HG02943 (cell line): ENCODE data around the gene PPM1F.

Source experiments
- ATAC-seq: cut with Tn5 transposase; IDR thresholded peaks from one replicate; pipeline ENCODE4 v1.9.1; 2021; ENCODE audit warnings: mild to moderate bottlenecking, low read depth, moderate library complexity; ENCODE audit not compliant: unreplicated experiment

The PPM1F gene

DNA sequence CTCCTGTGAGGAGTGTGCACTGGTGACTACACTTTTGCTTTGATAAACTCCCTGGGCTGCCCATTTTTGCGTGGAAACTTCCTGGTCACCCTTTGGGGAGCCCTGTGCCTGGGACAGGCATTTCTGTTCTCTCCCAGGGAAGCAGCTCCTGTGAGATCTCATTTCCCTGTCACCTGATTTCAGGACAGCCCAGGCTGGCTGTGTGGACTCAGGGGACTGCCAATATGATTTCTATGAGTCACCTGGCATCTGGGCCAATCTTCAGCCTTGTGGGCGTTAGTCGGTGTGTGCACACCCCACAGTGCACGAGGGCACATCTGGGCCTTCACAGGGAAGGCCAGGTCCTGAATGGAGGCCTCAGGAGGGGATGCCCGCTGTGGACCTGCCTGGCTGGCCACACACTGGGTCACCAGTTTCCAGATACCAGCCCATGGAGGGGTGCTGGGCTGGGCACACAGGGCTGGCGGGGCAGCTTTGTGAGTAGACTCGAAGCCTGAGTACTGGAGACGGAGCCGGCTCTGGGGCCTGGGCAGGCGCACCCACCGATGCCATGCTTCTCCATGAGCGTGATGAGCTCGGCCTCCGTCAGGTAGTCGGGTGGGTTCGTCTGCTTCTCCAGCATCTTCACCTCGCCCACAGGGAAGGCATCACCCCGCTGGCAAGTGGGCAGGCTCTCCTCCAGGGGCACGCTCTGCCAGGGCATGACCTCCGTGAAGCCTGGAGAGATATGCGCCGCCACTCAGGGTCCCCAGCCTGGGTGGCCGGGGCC lies 9.4 kb upstream of the PPM1F start:
- ATAC-seq: no peak

- ATAC-seq: no peak
Observed at GRCh38 chr22:21961127-21961867, 8.6 kb upstream of the PPM1F start.

- ATAC-seq: no peak
Observed at GRCh38 chr22:21960200-21961126, 7.8 kb upstream of the PPM1F start.

- ATAC-seq: no peak
Observed at GRCh38 chr22:21959274-21960074, 6.8 kb upstream of the PPM1F start.

- no peak for ATAC-seq
Observed at GRCh38 chr22:21958360-21959273, 6.0 kb upstream of the PPM1F start.

- ATAC-seq: no peak
Observed at GRCh38 chr22:21951931-21952465, 650 bp downstream of the PPM1F start.

DNA sequence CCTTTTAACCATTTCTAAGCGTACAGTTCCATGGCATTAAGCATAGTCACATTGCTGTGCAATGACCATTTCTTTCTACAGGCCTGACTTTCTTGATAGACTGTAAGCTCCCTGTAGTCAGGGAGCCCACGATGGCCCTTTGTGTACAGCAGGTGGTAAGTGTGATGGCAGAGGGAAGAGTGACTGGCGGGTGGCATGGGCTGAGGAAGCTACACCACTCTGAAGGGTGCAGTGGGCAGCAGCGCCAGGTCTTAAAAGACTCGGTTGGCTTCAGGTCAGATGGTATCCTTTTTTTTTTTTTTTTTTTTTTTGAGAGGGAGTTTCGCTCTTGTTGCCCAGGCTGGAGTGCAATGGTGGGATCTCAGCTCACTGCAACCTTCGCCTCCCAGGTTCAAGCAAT lies 1.6 kb downstream of the PPM1F start:
- ATAC-seq: no peak

DNA sequence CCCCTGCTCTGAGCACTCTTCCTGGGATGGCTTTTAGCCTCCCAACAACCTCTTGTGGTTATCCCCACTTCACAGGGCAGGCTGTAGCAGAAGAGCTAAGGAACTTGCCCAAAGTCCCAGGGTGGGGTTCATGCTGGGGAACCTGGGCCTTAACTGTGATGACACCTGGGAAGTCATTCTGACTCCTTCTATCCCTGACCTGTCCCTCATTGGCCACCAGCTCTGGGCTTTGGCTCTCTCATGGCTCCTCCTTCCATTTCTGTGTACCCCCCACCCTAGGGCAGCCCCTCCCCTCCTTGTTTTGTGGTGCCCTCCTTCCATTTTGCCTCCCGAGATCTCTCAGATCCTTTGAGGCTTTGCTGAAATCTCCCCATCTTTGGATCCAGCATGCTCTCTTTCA lies 2.7 kb downstream of the PPM1F start:
- ATAC-seq: no peak

- no peak for ATAC-seq
Observed at GRCh38 chr22:21949569-21949918, 3.1 kb downstream of the PPM1F start.

DNA sequence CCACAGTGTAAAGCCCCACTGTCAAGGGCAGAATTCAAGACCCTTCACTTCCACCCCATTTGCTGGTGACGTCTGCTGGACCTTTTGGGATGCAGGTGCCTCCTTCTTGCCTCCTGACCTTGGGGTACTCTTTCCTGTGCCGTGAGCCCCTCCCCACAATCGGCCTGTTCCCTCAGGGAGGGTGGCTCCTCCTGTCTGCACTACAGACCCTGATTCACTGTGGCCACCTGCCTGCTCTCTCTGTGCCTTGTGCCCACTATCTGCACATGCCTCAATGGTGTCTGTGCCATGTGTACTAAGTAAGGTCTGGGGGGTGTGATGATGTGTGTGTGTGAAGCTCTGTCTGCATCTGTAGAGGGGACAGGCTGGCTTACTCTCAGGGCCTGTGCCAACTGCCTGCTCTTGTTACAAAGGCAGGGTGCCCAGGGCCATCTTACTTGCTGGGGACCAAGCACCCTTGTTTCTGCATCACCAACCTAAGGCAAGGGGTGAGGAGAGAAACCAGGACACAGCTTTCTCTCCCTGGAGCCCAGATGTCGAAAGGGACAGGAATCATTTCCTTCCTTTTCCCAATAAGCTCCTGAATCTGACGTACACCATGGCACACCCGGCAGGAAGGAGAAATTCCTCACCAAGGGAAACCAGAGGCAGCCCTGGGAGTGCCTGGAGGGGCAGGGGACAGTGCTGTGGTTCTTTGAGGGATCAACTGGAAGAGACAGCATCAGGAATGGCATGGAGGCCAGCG lies 3.7 kb downstream of the PPM1F start:
- no peak for ATAC-seq

DNA sequence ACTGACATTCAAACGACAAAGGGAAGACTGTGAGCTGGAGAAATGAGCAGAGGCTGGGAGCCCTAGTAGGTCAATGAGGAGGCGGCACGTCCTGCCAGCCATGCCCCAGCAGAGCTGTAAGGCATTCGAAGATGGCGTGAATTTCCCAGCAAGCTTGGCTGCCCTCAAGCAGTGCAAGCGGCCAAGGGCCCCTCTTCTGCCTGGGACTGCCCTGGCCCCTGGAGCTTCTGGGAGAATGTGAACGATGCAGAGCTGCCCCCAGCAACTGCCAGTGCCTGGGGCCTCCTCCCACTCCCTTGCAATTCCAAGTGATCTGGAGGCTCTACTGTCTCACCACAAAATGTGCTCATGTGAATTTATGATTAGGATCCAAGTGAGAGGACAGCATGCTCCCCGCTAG lies 4.3 kb downstream of the PPM1F start:
- no peak for ATAC-seq

DNA sequence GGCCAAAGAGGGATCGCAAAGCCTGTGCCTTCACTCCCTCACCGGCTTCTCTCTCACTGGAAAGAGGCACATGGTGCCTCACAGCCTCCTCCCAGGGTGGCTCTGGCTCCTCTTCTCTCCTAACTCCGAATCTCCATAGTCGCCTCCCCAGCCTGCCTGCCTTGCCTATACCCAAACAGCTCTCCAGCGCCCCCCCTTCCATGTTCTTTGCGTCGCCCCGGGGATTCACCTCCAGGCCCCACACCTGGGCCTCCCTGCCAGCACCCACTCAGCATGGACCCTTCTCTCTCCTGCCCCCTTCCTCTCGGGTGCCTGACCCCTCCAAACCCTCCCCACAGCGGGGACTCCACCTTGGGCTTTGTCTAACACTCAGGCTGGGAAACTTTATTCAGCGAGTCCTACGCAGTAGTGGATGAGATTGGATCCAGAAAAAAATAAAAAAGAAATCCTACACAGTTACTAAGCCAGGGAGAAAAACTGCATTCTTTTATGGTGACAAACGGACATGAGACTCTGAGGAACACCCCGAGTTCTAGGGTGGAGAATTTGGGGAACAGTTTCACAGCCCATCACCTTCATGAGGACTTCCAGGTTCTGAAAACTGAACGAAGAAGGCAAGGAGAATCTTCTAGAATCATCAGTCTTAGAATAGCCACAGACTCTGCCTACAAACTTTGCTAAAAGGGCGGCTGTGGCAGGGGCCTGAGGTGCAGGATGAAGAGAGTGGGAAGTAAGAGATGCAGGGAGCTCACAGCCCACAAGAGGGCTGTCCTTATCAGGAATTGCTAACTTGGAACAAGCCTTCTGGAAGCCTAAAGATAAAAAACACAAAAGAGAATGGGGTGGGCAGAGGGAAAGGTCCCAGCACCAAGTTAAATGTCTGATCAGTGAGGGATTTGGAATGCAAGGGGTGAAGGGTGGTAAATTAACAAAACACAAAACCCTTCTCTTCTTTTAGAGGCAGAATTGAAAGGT lies 5.3 kb downstream of the PPM1F start:
- no peak for ATAC-seq

GRCh38 chr22:21946262-21946925 lies 6.3 kb downstream of the PPM1F start:
- ATAC-seq: no peak

- ATAC-seq: no peak
Observed at GRCh38 chr22:21945453-21946261, 7.0 kb downstream of the PPM1F start.

DNA sequence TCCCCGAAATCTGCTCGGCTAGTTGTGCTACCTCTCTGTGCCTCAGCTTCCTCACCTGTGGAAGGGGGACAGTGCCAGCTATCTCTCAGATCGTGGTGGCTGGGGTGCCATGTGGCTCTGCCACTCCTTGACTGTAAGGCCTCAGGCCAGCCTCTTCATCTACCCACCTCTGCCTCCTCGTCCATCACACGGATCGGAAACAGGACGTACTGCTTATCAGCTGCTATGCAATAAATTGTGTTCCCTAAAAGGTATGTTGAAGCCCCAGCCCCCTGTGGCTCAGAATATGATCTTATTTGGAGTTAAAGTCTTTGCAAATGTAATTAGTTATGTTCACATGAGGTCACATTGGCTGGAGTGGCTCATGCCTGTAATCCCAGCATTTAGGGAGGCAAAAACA lies 7.8 kb downstream of the PPM1F start:
- ATAC-seq: no peak
